ENCODE measurements around the gene DOP1B.

- TF ChIP-seq CTCF (conservative IDR thresholded peaks at IDR 0.05 in 1 of 2, IDR thresholded peaks at IDR 0.05 in 1 of 2; ENCODE audit: extremely low read depth in 1 of 2, insufficient read depth in 1 of 2, low read depth in 1 of 2, low read length in 2 of 2) (no peak), EZH2 (IDR thresholded peaks at IDR 0.05; ENCODE audit: borderline replicate concordance, low read length) (no peak)
Measured at GRCh38 chr21:36170823-36171222, 14.2 kb downstream of the DOP1B start.

Measured in mammary epithelial cell (primary cell).